Measurements from ENCODE around the gene TRIM56. TPM values are rescaled to one million over a fixed set of nuclear protein-coding genes. Genes with fewer than 3 reads are reported as not detected.

Gene TRIM56
- polyA plus RNA-seq, 1 of the 3 experiments (the other 2 are of a cell fraction), result 2.5 TPM

DNA sequence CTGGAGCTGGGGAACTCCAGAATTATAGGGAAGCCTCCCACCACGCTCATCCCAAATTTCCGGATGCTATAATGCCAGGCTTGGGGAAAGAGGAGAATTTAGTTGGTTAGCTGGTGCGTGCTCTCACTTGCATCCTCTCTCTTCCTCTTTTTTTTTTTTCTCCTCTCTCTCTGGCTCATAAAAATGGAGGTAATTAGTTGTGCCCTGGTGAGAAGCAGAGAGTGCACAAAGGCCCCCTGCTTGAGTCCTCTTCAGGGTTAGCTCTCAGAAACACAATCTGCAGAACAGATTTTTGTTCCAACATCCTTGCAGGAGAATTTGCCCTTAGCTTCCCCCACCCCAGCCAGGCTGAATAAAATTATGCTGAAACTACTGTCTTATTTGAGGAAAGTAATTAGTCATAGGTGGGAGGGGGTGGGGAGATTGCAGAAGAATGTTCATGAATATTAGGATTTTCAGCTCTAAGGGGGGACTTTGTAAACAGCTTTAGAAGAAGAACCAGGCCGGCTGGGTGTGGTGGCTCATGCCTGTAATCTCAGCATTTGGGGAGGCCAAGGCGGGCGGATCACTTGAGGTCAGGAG, 49.2 kb downstream of the TRIM56 start:
- Histone ChIP-seq H3K36me3 (replicated peaks in 1 of 2; ENCODE audit: control insufficient read depth in 1 of 2, insufficient read depth in 2 of 2, low read length in 1 of 2) (peaks cover 24 to 78% of the 10 kb centered on the region in 2 experiments), H3K4me2 (peak overlapping the region; percentile 96), H3K27ac (ENCODE audit: low read depth in 2 of 2, low read length in 1 of 2) (peak overlapping the region in 1 of 2 experiments; percentile 98; a peak in 2 of 4 replicates), H3K79me2 (ENCODE audit: insufficient read depth) (peaks cover 38% of the 10 kb centered on the region), H3K9me2 (no peaks in the 10 kb centered on the region), H3K4me3 (ENCODE audit: low read depth in 2 of 2, low read length in 1 of 2) (peak overlapping the region in 1 of 2 experiments; percentile 12; a peak in 1 of 4 replicates), H3K9me3 (no peaks in the 10 kb centered on the region), H3K27me3 (ENCODE audit: insufficient read depth) (no peaks in the 10 kb centered on the region), H2AFZ (ENCODE audit: low read depth) (no peak overlapping the region), H4K20me1 (ENCODE audit: insufficient read depth) (peaks cover 86% of the 10 kb centered on the region), H3F3A (replicated peaks; ENCODE audit: insufficient read depth) (peaks cover 99% of the 10 kb centered on the region), H3K4me1 (ENCODE audit: control insufficient read depth in 1 of 2, insufficient read depth in 2 of 2, low read depth in 1 of 2, low read length in 1 of 2) (peaks cover 11 to 32% of the 10 kb centered on the region in 2 experiments; a peak in 3 of 4 replicates), H3K9ac (peak overlapping the region; percentile 27; the same call in 1 of the 2 replicates)
- CTCF ChIA-PET, result interaction anchor here (0.8 to 4.7 kb wide), 12 partner anchors 9 to 168 kb away, joined by 3 to 38 read pairs (median 4); no protein-coding TSS in a partner anchor
- WGBS (ENCODE audit: low lambda C conversion rate), result 81% methylated on average over 6 of the region's 6 CpGs
- DNase-seq, result no peak
- TF ChIP-seq, protein P1, sequence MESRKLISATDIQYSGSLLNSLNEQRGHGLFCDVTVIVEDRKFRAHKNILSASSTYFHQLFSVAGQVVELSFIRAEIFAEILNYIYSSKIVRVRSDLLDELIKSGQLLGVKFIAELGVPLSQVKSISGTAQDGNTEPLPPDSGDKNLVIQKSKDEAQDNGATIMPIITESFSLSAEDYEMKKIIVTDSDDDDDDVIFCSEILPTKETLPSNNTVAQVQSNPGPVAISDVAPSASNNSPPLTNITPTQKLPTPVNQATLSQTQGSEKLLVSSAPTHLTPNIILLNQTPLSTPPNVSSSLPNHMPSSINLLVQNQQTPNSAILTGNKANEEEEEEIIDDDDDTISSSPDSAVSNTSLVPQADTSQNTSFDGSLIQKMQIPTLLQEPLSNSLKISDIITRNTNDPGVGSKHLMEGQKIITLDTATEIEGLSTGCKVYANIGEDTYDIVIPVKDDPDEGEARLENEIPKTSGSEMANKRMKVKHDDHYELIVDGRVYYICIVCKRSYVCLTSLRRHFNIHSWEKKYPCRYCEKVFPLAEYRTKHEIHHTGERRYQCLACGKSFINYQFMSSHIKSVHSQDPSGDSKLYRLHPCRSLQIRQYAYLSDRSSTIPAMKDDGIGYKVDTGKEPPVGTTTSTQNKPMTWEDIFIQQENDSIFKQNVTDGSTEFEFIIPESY (IDR thresholded peaks at IDR 0.05; ENCODE audit: borderline replicate concordance, low read depth), result no peak
- TF ChIP-seq, protein P2, sequence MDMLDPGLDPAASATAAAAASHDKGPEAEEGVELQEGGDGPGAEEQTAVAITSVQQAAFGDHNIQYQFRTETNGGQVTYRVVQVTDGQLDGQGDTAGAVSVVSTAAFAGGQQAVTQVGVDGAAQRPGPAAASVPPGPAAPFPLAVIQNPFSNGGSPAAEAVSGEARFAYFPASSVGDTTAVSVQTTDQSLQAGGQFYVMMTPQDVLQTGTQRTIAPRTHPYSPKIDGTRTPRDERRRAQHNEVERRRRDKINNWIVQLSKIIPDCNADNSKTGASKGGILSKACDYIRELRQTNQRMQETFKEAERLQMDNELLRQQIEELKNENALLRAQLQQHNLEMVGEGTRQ (IDR thresholded peaks at IDR 0.05; ENCODE audit: borderline replicate concordance, low read depth, low read length), result no peak
- TF ChIP-seq SMC3 (IDR thresholded peaks at IDR 0.05; ENCODE audit: low read depth, low read length) (no peak), FOSL2 (IDR thresholded peaks at IDR 0.05; ENCODE audit: borderline replicate concordance, low read depth) (peak; percentile 36; the same call in 1 of the 2 replicates), RFX5 (IDR thresholded peaks at IDR 0.05; ENCODE audit: low read length) (no peak), EP300 (IDR thresholded peaks at IDR 0.05; ENCODE audit: borderline replicate concordance in 1 of 2, low read depth in 1 of 2, low read length in 1 of 2) (0 out of 4 replicates have a peak, but pooled peaks of 1 of the 2 experiments have one; percentile 10), FOXJ3 (CRISPR knock-in tag; IDR thresholded peaks at IDR 0.05) (no peak), POLR2AphosphoS5 (IDR thresholded peaks at IDR 0.05; ENCODE audit: low read depth, low read length) (peak; percentile 58; the same call in 1 of the 2 replicates)
- TF ChIP-seq, protein P3, sequence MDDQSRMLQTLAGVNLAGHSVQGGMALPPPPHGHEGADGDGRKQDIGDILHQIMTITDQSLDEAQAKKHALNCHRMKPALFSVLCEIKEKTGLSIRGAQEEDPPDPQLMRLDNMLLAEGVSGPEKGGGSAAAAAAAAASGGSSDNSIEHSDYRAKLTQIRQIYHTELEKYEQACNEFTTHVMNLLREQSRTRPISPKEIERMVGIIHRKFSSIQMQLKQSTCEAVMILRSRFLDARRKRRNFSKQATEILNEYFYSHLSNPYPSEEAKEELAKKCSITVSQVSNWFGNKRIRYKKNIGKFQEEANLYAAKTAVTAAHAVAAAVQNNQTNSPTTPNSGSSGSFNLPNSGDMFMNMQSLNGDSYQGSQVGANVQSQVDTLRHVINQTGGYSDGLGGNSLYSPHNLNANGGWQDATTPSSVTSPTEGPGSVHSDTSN (IDR thresholded peaks at IDR 0.05), result 0 out of 2 replicates have a peak, but pooled peaks have one; percentile 23
- POLR2A ChIA-PET, result interaction anchor here (1.1 kb wide), 1 partner anchor 9 kb away, joined by 3 read pairs; no protein-coding TSS in a partner anchor
